22Rv1 (cell line): ENCODE results near the gene MAEA.

ENCODE experiments used
- CTCF ChIP-seq: fragments of 450-650 bp; IDR thresholded peaks from 2 replicates; pipeline ENCODE4 v1.5.1; 2017; ENCODE audit warnings: mild to moderate bottlenecking
- ZFX ChIP-seq: fragments of 450-650 bp; IDR thresholded peaks from 2 replicates; pipeline ENCODE4 v1.6.1; 2017; ENCODE audit warnings: antibody characterized with exemption, borderline replicate concordance

GRCh38 chr4:1291996-1292702, 2.5 kb downstream of the MAEA start:
- no peak for TF ChIP-seq CTCF
- no peak for TF ChIP-seq ZFX
